Smooth muscle cell of the brain vasculature (primary cell): ENCODE results near the gene ADGRG1.

ENCODE experiments used
- DNase-seq: peaks from one replicate; pipeline ENCODE4 v3.0.0-alpha.2; 2012; ENCODE audit warnings: low read depth, low spot score

ADGRG1 gene

DNA sequence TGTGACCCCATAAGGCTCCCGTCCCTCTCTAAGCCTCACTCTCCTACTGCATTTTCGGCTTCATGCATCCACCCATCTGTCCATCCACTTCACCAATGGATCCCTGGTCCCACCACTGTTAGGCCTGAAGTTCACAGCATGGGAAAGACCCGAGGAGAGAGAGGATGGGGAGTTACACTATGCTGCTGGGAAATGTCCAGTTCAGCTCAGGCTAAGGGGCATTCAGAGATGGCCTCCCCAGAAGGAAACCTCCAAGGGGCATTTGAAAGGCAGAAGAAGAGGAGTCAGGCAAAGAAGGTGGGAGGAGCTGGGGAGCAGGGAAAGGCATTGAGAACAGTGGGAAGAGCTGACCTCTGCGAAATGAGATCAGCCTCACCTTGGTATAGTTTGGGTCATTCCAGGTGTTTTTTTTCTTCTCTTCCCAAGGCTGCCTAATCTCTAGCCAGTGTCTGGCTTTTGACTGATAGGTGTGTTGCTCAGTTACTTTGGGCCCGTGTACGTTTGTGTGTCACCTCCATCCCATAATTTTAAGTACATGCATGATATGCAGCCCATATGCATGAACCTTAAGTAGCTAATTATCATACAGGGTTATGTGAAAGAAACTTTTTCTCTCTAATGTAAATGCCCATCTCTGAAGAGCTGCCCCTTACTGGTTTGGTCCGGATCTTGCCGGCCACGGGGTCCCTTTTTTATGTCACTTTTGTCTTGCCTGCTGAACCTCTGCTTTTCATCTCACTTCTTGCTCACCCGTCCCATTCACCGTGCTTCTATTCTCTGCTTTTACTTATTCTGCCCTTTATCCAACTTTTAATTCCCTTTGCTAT lies 54.6 kb downstream of the ADGRG1 start:
- DNase-seq: no peak

DNA sequence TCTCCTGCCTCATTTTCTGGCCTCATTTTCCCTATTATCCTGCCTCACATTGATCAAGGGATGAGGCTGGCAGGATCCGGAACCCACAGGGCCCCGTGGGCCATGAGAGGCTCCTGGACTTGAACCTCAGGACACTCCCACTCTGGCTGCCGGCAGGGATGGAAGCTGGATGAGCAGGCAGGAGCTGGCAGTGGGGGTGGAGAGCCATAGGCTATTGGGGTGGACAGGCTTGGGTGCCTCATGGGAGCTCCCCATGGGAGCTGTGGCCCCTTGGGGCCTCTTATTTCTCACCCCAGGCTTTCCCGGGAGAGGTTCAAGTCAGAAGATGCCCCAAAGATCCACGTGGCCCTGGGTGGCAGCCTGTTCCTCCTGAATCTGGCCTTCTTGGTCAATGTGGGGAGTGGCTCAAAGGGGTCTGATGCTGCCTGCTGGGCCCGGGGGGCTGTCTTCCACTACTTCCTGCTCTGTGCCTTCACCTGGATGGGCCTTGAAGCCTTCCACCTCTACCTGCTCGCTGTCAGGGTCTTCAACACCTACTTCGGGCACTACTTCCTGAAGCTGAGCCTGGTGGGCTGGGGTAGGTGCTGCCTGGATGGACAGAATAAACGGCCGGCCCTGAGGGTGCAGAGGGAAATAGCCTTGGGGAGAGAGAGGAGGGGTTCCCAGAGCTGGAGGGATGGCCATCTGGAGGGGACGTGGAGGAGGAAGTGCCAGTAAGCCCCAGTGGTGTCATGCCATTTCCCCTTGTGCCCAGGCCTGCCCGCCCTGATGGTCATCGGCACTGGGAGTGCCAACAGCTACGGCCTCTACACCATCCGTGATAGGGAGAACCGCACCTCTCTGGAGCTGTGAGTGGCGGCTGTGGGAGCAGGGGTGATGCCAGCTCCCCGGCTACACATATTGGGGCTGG lies 55.5 kb downstream of the ADGRG1 start:
- DNase-seq: no peak

GRCh38 chr16:57684626-57685358 lies 56.4 kb downstream of the ADGRG1 start:
- no peak for DNase-seq

DNA sequence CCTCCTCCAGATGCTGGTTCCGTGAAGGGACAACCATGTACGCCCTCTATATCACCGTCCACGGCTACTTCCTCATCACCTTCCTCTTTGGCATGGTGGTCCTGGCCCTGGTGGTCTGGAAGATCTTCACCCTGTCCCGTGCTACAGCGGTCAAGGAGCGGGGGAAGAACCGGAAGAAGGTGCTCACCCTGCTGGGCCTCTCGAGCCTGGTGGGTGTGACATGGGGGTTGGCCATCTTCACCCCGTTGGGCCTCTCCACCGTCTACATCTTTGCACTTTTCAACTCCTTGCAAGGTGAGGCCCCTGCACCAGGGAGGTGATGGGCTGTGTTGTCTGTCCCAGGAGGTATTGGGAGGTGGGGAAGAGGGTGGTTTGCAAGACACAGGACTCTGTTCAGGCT lies 57.2 kb downstream of the ADGRG1 start:
- DNase-seq: no peak

DNA sequence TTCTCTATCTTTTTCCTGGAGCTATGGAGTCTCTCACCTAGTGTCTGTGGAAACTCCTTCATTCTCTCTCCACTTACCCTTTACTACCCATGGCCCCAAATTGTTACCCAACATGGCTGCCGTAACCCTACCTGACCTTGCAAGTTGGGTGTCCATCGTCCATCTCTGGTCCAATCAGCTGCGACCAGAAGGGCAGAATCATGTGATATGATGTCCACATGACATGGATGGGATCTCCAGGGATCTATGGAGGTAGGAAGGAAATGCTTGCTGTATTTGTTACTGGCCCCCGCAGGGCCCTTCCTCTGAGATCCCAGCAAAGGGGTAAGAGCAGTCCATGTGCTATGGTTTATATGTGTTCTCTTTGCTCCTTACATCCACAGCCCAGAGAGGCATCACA lies 58.1 kb downstream of the ADGRG1 start:
- DNase-seq: no peak

DNA sequence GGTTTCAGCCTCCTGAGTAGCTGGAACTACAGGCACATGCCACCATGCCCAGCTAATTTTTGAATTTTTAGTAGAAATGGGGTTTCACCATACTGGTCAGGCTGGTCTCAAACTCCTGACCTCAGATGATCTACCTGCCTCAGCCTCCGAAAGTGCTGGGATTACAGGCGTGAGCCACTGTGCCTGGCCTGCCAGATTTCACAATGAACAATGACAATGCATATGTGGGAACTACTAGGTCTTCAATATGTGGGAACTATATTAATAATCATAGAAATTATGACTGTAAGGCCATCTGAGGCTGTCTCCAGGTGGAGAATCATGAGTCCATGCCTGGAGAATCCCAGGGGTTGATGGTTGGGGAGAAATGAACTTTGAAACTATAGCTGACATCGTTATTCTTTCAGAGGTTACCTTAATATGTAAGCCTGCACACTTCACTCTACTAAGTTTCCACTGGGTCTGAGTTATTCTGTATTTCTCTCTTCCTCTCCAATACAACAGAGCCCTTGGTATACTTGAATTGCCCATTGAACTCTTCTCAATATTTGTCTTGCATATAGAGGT lies 59.0 kb downstream of the ADGRG1 start:
- DNase-seq: no peak

GRCh38 chr16:57688487-57688986 lies 60.1 kb downstream of the ADGRG1 start:
- no peak for DNase-seq

DNA sequence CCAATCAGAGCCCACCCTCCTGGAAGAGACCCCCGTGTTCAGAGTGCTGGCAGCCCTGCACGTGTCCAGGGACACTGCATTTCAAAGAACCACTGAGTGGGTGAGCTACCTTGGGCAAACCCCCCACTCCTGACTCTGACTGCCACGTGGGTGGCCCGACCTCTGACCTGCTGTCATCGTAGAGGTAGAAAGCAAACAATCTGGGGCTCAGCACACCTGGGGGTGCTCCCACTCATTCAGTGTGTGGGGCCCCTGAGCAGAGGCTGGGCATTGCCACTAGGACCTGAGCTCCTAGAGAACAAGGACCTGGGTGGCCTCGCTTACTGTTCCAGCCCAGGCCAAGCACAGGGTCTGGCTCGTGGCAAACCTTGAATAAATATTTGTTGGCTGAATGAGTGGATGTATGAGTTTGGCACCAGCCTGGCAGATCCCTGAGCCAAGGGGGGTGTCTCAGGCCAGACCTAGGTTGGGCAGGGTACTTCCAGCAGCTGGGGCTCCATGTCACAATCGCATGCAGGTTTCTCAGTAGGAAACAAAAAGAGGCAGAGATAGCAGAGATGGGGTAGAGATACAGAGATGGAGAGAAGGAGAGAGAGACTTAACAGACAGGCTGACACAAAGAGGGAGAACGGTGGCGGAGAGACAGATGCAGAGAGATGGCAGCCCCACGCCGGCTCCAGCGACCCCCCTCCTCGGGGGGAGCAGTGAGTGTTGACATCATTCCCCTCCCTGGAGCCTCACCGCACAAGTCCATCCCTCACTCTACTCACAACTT lies 60.7 kb downstream of the ADGRG1 start:
- no peak for DNase-seq

GRCh38 chr16:57689762-57690558 lies 61.5 kb downstream of the ADGRG1 start:
- DNase-seq: no peak

GRCh38 chr16:57690782-57691471 lies 62.5 kb downstream of the ADGRG1 start:
- DNase-seq: no peak

DNA sequence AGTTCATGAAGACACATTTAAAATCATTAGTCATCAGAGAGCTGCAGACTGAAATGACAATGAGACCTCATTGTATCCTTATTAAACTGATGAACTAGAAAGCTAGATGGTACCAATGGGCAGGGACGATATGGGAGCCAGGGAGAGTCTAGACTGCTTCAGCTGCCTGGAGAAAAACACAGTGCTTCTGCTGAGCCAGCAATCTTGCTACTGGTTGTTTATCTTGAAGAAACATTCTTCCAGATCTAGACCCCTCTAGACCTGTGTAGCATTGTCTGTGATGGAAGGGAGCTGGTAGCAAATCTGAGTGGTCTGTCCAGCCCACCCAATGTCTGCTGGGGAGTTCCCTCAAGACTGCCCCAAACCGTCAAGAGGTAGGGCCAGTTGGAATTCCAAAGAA lies 64.2 kb downstream of the ADGRG1 start:
- DNase-seq: no peak

- no peak for DNase-seq
These were observed 65.1 kb downstream of the ADGRG1 start for GRCh38 chr16:57693550-57693949.

GRCh38 chr16:57694231-57694724 lies 65.8 kb downstream of the ADGRG1 start:
- no peak for DNase-seq

GRCh38 chr16:57694725-57695679 lies 66.6 kb downstream of the ADGRG1 start, which contains the start of gene DRC7:
Gene DRC7 (plus strand): TSS chr16:57694806. CDS start chr16:57697950, 3,144 bp downstream.
- DNase-seq: no peak

GRCh38 chr16:57695680-57696069 lies 67.2 kb downstream of the ADGRG1 start:
- no peak for DNase-seq

DNA sequence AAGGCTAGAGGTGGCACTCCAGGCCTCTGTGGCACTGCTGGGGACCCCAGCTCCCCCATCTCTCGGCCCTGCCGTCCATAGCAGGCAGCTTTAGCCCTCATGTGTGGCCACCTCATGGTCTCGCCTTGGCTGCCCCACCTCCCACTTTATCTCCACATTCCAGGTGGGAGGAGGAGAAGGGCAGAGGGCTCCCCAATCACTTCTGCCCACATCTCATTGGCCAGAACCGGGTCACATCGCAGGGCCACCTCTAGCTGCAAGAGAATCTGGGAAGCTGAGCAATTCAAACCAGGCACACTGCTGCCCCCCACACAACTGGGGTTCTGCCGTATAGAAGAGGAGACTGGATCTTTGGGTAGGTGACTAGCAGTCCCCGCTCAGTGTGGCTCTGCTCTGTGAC lies 67.8 kb downstream of the ADGRG1 start:
- no peak for DNase-seq

- DNase-seq: no peak
These were observed 69.6 kb downstream of the ADGRG1 start for GRCh38 chr16:57697896-57698537.
